GM20000 (cell line): ENCODE data around the gene PTRH2.

ENCODE experiments used
- DNase-seq: peaks from one replicate; pipeline ENCODE4 v3.0.0; 2012; ENCODE audit warnings: low spot score
- TF ChIP-seq, protein P1 (sequence below): IDR thresholded peaks from 2 replicates; pipeline ENCODE4 v1.5.1; 2012; ENCODE audit warnings: mild to moderate bottlenecking, control low read depth; ENCODE audit errors: extremely low read depth, missing control alignments

The PTRH2 gene

DNA sequence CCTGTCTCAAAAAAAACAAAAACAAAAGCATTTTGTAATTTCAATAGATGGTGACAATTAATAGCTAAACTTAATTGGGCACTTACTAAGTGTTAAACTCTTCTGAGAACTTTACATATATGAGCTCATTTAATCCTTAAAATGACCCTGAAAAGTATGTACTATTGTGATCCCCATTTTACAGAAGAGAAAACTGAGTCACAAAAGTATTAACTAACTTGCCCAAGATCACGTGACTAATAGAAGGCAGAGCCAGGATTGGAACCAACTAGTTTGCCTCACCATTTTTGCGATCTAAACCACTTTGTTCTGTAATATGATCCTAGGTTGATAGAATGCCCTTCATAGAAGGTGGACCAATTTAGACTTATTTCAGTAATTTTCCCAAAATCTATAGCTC lies 26.5 kb upstream of the PTRH2 start:
- no peak for DNase-seq
- TF ChIP-seq, protein P1, sequence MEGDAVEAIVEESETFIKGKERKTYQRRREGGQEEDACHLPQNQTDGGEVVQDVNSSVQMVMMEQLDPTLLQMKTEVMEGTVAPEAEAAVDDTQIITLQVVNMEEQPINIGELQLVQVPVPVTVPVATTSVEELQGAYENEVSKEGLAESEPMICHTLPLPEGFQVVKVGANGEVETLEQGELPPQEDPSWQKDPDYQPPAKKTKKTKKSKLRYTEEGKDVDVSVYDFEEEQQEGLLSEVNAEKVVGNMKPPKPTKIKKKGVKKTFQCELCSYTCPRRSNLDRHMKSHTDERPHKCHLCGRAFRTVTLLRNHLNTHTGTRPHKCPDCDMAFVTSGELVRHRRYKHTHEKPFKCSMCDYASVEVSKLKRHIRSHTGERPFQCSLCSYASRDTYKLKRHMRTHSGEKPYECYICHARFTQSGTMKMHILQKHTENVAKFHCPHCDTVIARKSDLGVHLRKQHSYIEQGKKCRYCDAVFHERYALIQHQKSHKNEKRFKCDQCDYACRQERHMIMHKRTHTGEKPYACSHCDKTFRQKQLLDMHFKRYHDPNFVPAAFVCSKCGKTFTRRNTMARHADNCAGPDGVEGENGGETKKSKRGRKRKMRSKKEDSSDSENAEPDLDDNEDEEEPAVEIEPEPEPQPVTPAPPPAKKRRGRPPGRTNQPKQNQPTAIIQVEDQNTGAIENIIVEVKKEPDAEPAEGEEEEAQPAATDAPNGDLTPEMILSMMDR = no peak

DNA sequence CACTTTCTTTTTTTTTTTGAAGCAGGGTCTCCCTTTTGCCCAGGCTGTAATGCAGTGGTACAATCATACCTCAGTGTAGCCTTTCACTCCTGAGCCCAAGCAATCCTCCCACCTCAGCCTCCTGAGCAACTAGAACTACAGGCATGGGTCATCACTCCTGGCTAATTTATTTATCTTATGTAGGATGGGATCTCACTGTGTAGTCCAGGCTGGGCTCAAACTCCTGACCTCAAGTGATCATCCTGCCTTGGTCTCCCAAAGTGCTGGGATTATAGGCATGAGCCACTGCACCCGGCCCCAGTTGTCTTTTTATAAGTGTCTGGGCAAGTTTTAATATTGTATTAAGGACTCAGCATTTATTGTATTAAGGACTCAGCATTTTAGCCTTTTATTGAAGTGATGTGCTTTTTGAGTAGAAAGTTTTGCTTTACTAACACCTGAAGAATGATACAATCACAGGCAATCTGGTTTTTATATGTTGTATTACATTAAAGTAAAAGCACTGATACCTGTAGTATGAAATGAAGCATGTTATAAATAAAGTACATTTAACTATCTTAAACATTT lies 23.1 kb upstream of the PTRH2 start:
- TF ChIP-seq, protein P1 = no peak
- no peak for DNase-seq

DNA sequence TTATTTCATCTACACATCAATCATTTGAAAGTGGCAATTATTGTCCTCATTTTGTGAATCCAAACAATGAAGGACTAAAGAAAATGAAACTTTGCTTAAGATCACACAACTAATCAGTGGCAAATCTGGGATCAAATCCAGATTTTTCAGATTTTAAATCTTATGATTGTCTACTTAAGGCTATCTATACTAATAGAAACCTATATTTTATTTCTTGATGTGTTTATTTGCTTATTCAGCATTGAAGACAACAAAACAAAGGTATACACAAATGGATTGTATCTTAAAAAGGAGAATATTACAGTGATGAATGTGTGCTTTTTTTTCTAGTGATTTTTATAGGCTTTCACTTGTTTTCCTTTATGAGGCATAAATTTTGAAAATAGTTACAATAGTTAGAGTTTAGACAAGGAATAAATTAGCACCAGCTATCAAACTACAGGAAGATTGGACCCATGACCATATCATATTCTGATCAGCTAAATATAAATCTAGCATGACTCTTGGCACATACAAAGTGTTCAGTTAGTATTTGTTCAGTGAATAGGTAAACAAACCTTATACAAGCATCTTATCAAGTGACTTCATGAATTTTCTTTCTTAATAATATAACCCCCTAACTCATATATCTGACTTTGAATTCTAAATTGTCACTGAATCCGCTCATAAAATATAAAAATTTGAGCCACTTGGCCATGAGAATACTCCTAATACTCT lies 20.7 kb upstream of the PTRH2 start:
- TF ChIP-seq, protein P1 = no peak

DNA sequence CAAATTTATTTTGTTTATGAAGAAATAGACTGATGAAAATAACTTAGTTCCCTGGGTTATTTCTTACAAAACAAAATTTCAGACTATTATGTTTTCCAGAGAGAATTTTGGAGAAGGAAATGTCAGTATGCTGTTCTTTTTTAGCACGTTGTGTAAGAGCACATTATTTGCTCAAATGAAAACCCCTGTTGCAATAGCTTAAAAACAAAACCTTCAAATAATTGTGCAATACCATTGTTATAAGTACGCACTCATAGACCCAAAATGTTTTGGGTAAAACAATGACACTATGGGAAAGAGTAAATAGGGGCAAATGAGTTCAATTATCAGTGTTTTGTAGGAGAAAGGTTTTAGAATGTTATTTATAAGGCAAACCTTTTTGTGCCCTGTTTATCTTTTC lies 18.5 kb upstream of the PTRH2 start:
- TF ChIP-seq, protein P1 = no peak
- no peak for DNase-seq

More for the DNA sequence above, 20.7 kb upstream of the PTRH2 start:
- no peak for DNase-seq

DNA sequence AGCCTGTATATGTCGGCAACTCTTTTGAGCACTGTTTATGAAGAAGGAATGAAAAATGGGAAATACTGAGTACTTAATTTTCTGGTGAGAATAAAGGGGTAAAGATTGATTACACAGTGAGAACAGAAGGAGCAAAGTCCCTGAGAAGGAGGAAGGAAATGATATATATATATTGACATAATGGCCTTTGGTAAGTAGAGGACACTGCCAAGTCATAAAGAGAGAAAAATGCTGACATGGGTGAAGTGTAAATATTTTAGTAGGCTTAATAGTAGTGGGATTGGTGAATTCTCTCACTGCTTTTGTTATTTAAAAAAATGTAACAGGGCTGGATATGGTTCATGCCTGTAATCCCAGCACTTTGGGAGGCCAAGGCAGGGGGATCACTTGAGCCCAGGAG lies 16.4 kb upstream of the PTRH2 start:
- TF ChIP-seq, protein P1 = no peak

DNA sequence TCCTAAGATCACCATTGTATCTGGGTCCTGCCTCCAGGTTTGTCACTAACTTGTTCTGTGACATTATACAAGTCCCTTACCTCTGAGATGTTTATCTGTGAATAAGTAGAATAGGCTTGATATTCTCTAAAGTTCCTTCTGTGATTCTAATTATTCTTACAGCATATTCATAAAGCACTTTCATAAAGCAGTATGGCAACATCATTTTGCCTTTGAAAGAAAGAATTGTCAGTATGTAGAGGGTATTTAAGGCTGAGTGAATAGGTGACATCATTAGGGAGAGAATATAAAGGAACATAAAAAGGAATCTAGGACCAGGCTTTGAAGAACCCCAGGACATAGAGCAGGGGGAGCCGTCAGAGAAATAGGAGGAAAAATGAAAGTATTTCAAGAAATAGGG lies 15.8 kb upstream of the PTRH2 start:
- no peak for DNase-seq
- TF ChIP-seq, protein P1 = no peak

More for the DNA sequence above, 16.4 kb upstream of the PTRH2 start:
- DNase-seq = no peak

DNA sequence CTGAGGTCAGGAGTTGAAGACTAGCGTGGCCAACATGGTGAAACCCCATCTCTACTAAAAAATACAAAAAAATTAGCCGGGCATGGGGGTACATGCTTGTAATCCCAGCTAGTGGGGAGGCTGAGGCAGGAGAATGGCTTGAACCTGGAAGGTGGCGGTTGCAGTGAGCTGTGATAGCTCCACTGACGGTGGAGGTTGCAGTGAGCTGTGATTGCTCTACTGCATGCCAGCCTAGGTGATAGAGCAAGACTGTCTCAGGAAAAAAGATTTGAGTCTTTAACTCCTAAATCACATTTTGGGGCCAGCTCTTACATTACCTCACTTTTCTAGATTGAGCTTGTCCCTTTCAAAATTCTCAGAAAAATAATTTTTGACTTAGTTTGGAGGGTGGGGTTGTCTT lies 15.4 kb upstream of the PTRH2 start:
- TF ChIP-seq, protein P1 = no peak
- DNase-seq = no peak
